K562 (cell line): ENCODE data around the gene ARHGAP26. TPM values are rescaled to one million over a fixed set of nuclear protein-coding genes. Genes with fewer than 3 reads are reported as not detected.

Experiments
- BRD4 ChIP-seq: fragments of 200-600 bp; sonication (generic); IDR thresholded peaks from 2 replicates; pipeline ENCODE4 v1.6.1; 2017; ENCODE audit warnings: inconsistent platforms
- CBFA2T2 ChIP-seq: fragments of 450-650 bp; conservative IDR thresholded peaks from 2 replicates; pipeline ENCODE4 v1.6.1; 2017; ENCODE audit warnings: mild to moderate bottlenecking
- DACH1 ChIP-seq: fragments of 450-650 bp; IDR thresholded peaks from 2 replicates; pipeline ENCODE4 v1.6.1; 2018; ENCODE audit not compliant: partially characterized antibody
- ETV1 ChIP-seq: fragments of 450-650 bp; conservative IDR thresholded peaks from 2 replicates; pipeline ENCODE4 v1.6.1; 2016; ENCODE audit warnings: missing genetic modification characterization, control low read depth, low read depth, missing compliant biosample characterization
- FUS ChIP-seq: fragments of 200-400 bp; formaldehyde crosslinking; optimal IDR thresholded peaks from 2 replicates; pipeline ENCODE3; 2017; ENCODE audit warnings: low read depth, low read length
- GABPB1 ChIP-seq: sonication (generic); formaldehyde crosslinking; IDR thresholded peaks from 2 replicates; pipeline ENCODE4 v1.8.0; 2022; ENCODE audit warnings: mild to moderate bottlenecking, missing genetic modification reagents
- HNRNPH1 ChIP-seq: fragments of 200-400 bp; formaldehyde crosslinking; optimal IDR thresholded peaks from 2 replicates; pipeline ENCODE3; 2017; ENCODE audit warnings: low read depth, mild to moderate bottlenecking, low read length, moderate library complexity
- NUFIP1 ChIP-seq: fragments of 450-650 bp; IDR thresholded peaks from 2 replicates; pipeline ENCODE4 v1.6.1; 2018; ENCODE audit not compliant: partially characterized antibody
- SRSF1 ChIP-seq: fragments of 200-400 bp; formaldehyde crosslinking; IDR thresholded peaks from 2 replicates; pipeline ENCODE4 v1.6.1; 2017; ENCODE audit warnings: mild to moderate bottlenecking, low read depth, low read length, moderate library complexity
- TBP ChIP-seq: optimal IDR thresholded peaks from 2 replicates; pipeline ENCODE3; 2011; ENCODE audit warnings: low read depth, low read length, improper control_type of control experiment
- TGIF2 ChIP-seq: sonication (generic); formaldehyde crosslinking; IDR thresholded peaks from 2 replicates; pipeline ENCODE4 v1.8.1; 2022; ENCODE audit warnings: mild to moderate bottlenecking, missing genetic modification reagents, moderate library complexity
- ZFP30 ChIP-seq: fragments of 250-450 bp; sonication (Bioruptor Pico); IDR thresholded peaks from 2 replicates; pipeline ENCODE4 v1.8.0; 2022; ENCODE audit warnings: moderate library complexity, mild to moderate bottlenecking, inconsistent platforms, borderline replicate concordance
- ZFP36 ChIP-seq: fragments of 150-350 bp; IDR thresholded peaks from 2 replicates; pipeline ENCODE4 v1.6.1; 2018; ENCODE audit warnings: low read length, low read depth; ENCODE audit not compliant: partially characterized antibody
- ZNF184 ChIP-seq: sonication (generic); formaldehyde crosslinking; IDR thresholded peaks from 2 replicates; pipeline ENCODE4 v1.5.0; 2020; ENCODE audit warnings: missing genetic modification reagents
- ZNF551 ChIP-seq: fragments of 250-450 bp; sonication (Bioruptor Pico); IDR thresholded peaks from 2 replicates; pipeline ENCODE4 v1.5.0; 2021; ENCODE audit warnings: mild to moderate bottlenecking, moderate library complexity
- polyA plus RNA-seq, 8 experiments: library from polyadenylated mRNA; depleted of rRNA in 4 of 8; stranded (reverse) in 5 of 8; unstranded in 3 of 8; fragments of >200 nt; fragmentation: Nextera tagmentation in 2 of 8; fragmentation: Illumina TruSeq in 1 of 8; extraction: Ambion mirVana in 2 of 8; extraction: Trizol in 1 of 8; gene quantifications; 2 replicates each; pipeline versions ENCODE4 v1.2.1 to v1.2.3, GENCODE V29; 2011 to 2014; ENCODE audit warnings: inconsistent platforms in 1 of 8, missing spikeins in 1 of 8
- total RNA-seq, 7 experiments: library from RNA; depleted of rRNA in 6 of 7; stranded (reverse); fragments of >200 nt in 6 of 7; fragmentation: Illumina TruSeq in 2 of 7; extraction: Trizol in 2 of 7; gene quantifications; 2 replicates each; pipeline versions ENCODE4 v1.2.1 to v1.2.3, GENCODE V29; 2011 to 2021; ENCODE audit warnings: low replicate concordance in 1 of 7
- TF ChIP-seq, protein P1 (sequence below): IDR thresholded peaks from 2 replicates; pipeline ENCODE4 v1.6.1; 2011; ENCODE audit warnings: borderline replicate concordance, low read depth, mild to moderate bottlenecking, moderate library complexity, low read length; ENCODE audit not compliant: insufficient read depth, poor library complexity, severe bottlenecking
- TF ChIP-seq, protein P2 (sequence below): fragments of 450-650 bp; IDR thresholded peaks from 2 replicates; pipeline ENCODE4 v1.6.1; 2017; ENCODE audit warnings: mild to moderate bottlenecking, moderate library complexity
- TF ChIP-seq, protein P3 (sequence below): fragments of 250-450 bp; sonication (Bioruptor Pico); IDR thresholded peaks from 2 replicates; pipeline ENCODE4 v1.4.0; 2020
- TF ChIP-seq, protein P4 (sequence below): sonication (generic); formaldehyde crosslinking; IDR thresholded peaks from 2 replicates; pipeline ENCODE4 v1.8.0; 2022; ENCODE audit warnings: missing genetic modification reagents, mild to moderate bottlenecking, moderate library complexity, borderline replicate concordance
- TF ChIP-seq, protein P5 (sequence below): sonication (generic); formaldehyde crosslinking; IDR thresholded peaks from 2 replicates; pipeline ENCODE4 v1.8.1; 2023; ENCODE audit warnings: mild to moderate bottlenecking, missing genetic modification reagents

Gene ARHGAP26
- total and polyA plus RNA-seq, 9 of the 15 experiments (the other 6 are each of a cell fraction or from before 2014, with no cell fraction given), result 0.13 to 1.1 (median 0.55) TPM

DNA sequence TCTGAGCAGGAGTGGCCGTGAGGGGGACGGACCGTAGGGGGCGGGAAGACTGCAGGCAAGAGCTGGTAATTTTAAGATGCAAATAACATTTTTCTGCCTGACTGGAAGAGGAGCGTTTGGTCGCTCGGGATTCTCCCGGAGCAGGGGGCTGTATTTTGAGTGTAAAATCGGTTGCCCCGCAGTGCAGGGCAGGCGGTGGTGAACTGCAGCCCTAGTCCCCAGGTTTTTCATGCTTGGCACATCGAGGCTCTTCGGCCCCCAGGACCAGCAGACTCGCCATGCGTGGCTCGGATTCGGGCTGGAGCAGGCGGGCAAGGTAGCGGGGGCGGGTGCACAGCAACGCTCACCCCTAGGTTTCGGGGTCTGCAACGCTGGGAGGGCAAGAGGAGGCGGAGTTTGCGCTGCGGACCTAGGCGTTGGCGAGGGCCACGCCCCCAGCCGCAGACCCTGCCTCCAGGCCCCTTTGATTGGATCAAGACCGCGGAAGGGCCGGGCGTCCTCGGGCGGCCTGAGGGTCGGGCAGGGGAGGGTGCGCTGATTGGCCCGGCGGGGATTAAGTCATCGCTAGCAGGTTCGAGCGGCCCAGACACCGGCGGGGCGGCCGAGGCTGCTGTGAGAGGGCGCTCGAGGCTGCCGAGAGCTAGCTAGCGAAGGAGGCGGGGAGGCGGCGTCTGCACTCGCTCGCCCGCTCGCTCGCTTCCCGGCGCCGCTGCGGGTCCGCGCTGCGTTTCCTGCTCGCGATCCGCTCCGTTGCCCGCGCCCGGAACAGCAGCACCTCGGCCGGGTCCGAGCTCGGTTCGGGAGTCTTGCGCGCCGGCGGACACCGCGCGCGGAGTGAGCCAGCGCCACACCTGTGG lies at the start of gene ARHGAP26 (continued):
- TF ChIP-seq ZNF551 (no peak), TGIF2 (CRISPR knock-in tag) (no peak), HNRNPH1 (no peak), FUS (no peak), NUFIP1 (no peak), CBFA2T2 (no peak), ZFP30 (CRISPR knock-in tag) (no peak), TBP (peak; percentile 65), ZNF184 (CRISPR knock-in tag) (no peak), BRD4 (no peak), ZFP36 (no peak), DACH1 (no peak), GABPB1 (CRISPR knock-in tag) (no peak), SRSF1 (no peak), ETV1 (tag) (no peak)
- TF ChIP-seq, protein P1, sequence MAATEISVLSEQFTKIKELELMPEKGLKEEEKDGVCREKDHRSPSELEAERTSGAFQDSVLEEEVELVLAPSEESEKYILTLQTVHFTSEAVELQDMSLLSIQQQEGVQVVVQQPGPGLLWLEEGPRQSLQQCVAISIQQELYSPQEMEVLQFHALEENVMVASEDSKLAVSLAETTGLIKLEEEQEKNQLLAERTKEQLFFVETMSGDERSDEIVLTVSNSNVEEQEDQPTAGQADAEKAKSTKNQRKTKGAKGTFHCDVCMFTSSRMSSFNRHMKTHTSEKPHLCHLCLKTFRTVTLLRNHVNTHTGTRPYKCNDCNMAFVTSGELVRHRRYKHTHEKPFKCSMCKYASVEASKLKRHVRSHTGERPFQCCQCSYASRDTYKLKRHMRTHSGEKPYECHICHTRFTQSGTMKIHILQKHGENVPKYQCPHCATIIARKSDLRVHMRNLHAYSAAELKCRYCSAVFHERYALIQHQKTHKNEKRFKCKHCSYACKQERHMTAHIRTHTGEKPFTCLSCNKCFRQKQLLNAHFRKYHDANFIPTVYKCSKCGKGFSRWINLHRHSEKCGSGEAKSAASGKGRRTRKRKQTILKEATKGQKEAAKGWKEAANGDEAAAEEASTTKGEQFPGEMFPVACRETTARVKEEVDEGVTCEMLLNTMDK, result no peak
- TF ChIP-seq, protein P2, sequence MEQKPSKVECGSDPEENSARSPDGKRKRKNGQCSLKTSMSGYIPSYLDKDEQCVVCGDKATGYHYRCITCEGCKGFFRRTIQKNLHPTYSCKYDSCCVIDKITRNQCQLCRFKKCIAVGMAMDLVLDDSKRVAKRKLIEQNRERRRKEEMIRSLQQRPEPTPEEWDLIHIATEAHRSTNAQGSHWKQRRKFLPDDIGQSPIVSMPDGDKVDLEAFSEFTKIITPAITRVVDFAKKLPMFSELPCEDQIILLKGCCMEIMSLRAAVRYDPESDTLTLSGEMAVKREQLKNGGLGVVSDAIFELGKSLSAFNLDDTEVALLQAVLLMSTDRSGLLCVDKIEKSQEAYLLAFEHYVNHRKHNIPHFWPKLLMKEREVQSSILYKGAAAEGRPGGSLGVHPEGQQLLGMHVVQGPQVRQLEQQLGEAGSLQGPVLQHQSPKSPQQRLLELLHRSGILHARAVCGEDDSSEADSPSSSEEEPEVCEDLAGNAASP, result no peak
- TF ChIP-seq, protein P3, sequence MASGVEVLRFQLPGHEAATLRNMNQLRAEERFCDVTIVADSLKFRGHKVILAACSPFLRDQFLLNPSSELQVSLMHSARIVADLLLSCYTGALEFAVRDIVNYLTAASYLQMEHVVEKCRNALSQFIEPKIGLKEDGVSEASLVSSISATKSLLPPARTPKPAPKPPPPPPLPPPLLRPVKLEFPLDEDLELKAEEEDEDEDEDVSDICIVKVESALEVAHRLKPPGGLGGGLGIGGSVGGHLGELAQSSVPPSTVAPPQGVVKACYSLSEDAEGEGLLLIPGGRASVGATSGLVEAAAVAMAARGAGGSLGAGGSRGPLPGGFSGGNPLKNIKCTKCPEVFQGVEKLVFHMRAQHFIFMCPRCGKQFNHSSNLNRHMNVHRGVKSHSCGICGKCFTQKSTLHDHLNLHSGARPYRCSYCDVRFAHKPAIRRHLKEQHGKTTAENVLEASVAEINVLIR (CRISPR knock-in tag), result no peak
- TF ChIP-seq, protein P4, sequence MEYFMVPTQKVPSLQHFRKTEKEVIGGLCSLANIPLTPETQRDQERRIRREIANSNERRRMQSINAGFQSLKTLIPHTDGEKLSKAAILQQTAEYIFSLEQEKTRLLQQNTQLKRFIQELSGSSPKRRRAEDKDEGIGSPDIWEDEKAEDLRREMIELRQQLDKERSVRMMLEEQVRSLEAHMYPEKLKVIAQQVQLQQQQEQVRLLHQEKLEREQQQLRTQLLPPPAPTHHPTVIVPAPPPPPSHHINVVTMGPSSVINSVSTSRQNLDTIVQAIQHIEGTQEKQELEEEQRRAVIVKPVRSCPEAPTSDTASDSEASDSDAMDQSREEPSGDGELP (CRISPR knock-in tag), result peak; percentile 27; the same call in 1 of the 2 replicates
- TF ChIP-seq, protein P5, sequence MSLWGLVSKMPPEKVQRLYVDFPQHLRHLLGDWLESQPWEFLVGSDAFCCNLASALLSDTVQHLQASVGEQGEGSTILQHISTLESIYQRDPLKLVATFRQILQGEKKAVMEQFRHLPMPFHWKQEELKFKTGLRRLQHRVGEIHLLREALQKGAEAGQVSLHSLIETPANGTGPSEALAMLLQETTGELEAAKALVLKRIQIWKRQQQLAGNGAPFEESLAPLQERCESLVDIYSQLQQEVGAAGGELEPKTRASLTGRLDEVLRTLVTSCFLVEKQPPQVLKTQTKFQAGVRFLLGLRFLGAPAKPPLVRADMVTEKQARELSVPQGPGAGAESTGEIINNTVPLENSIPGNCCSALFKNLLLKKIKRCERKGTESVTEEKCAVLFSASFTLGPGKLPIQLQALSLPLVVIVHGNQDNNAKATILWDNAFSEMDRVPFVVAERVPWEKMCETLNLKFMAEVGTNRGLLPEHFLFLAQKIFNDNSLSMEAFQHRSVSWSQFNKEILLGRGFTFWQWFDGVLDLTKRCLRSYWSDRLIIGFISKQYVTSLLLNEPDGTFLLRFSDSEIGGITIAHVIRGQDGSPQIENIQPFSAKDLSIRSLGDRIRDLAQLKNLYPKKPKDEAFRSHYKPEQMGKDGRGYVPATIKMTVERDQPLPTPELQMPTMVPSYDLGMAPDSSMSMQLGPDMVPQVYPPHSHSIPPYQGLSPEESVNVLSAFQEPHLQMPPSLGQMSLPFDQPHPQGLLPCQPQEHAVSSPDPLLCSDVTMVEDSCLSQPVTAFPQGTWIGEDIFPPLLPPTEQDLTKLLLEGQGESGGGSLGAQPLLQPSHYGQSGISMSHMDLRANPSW (CRISPR knock-in tag), result no peak
